Keratinocyte (primary cell): ENCODE results near the gene C19orf85. TPM values are rescaled to one million over a fixed set of nuclear protein-coding genes. Genes with fewer than 3 reads are reported as not detected.
A peak's percentile ranks its signal among the peaks of the same experiment; 100 is the strongest.

Source experiments
- DNase-seq: peaks from one replicate; pipeline ENCODE4 v3.0.0-alpha.2; 2011; ENCODE audit warnings: low read depth, missing footprints, low spot score
- FAIRE-seq: peaks from 2 replicates; lab custom pipeline; 2011; peaks lifted over from hg19 to GRCh38; lab: Jason Lieb, UNC
- H2AFZ ChIP-seq: 2 replicates; pipeline ENCODE4 v1.6.0; 2012; ENCODE audit warnings: low read length, control low read depth, inconsistent platforms; ENCODE audit not compliant: control insufficient read depth
- H3K27ac ChIP-seq: 2 replicates; pipeline ENCODE4 v1.5.1; 2011; ENCODE audit warnings: low read length; ENCODE audit not compliant: control insufficient read depth, insufficient read depth
- H3K27me3 ChIP-seq: 3 replicates; pipeline ENCODE4 v1.6.0; 2011; ENCODE audit warnings: low read length; ENCODE audit not compliant: control insufficient read depth, insufficient read depth; ENCODE audit errors: extremely low read depth
- H3K36me3 ChIP-seq, 2 experiments: 2 replicates in 1 of 2; 3 replicates in 1 of 2; pipeline ENCODE4 v1.5.1; 2011; ENCODE audit warnings: low read length in 2 of 2, mild to moderate bottlenecking in 1 of 2; ENCODE audit not compliant: control insufficient read depth in 2 of 2, insufficient read depth in 2 of 2; ENCODE audit errors: extremely low read depth in 1 of 2
- H3K4me1 ChIP-seq: 3 replicates; pipeline ENCODE4 v1.5.1; 2011; ENCODE audit warnings: low read length; ENCODE audit not compliant: control insufficient read depth, insufficient read depth; ENCODE audit errors: extremely low read depth
- H3K4me2 ChIP-seq: 3 replicates; pipeline ENCODE4 v1.6.0; 2011; ENCODE audit warnings: low read depth, low read length; ENCODE audit not compliant: control insufficient read depth, insufficient read depth; ENCODE audit errors: extremely low read depth
- H3K4me3 ChIP-seq, 3 experiments: fragments of 200-600 bp in 1 of 3; sonication (generic) in 1 of 3; 2 replicates in 2 of 3; 3 replicates in 1 of 3; pipeline ENCODE4 v1.5.1; 2011 to 2016; ENCODE audit warnings: low read length in 3 of 3, mild to moderate bottlenecking in 3 of 3, control low read depth in 2 of 3, inconsistent platforms in 1 of 3, low read depth in 1 of 3, mixed read lengths in 1 of 3, mixed run types in 1 of 3, moderate library complexity in 1 of 3; ENCODE audit not compliant: control insufficient read depth in 2 of 3, insufficient read depth in 2 of 3; ENCODE audit errors: extremely low read depth in 1 of 3
- H3K79me2 ChIP-seq: 2 replicates; pipeline ENCODE4 v1.6.0; 2012; ENCODE audit warnings: low read length; ENCODE audit not compliant: control insufficient read depth, insufficient read depth
- H3K9ac ChIP-seq: 3 replicates; pipeline ENCODE4 v1.6.0; 2011; ENCODE audit warnings: low read length; ENCODE audit not compliant: control insufficient read depth, insufficient read depth; ENCODE audit errors: extremely low read depth
- H3K9me1 ChIP-seq: 3 replicates; pipeline ENCODE4 v1.6.0; 2011; ENCODE audit warnings: low read length; ENCODE audit not compliant: control insufficient read depth, insufficient read depth; ENCODE audit errors: extremely low read depth
- H3K9me3 ChIP-seq: 2 replicates; pipeline ENCODE4 v1.5.1; 2012; ENCODE audit warnings: low read depth, low read length; ENCODE audit not compliant: control insufficient read depth
- H4K20me1 ChIP-seq: 3 replicates; pipeline ENCODE4 v1.6.0; 2011; ENCODE audit warnings: low read length; ENCODE audit not compliant: control insufficient read depth, insufficient read depth; ENCODE audit errors: extremely low read depth
- CTCF ChIP-seq, 3 experiments: IDR thresholded peaks in 1 of 3; conservative IDR thresholded peaks in 1 of 3; optimal IDR thresholded peaks in 1 of 3; 2 replicates in 2 of 3; 3 replicates in 1 of 3; pipeline versions ENCODE3 to v1.5.1; 2011; ENCODE audit warnings: low read length in 3 of 3, mild to moderate bottlenecking in 3 of 3, moderate library complexity in 2 of 3, control low read depth in 1 of 3, inconsistent platforms in 1 of 3; ENCODE audit not compliant: insufficient read depth in 2 of 3; ENCODE audit errors: extremely low read depth in 1 of 3
- EZH2 ChIP-seq: IDR thresholded peaks from one replicate; pipeline ENCODE4 v1.6.1; 2012; ENCODE audit warnings: inconsistent platforms, mild to moderate bottlenecking, low read length, moderate library complexity
- dilution Hi-C: fragments of 300-500 bp; cut with MboI; formaldehyde crosslinking; loops from one replicate; pipeline ENCODE4 v1.7.0; 2020; ENCODE audit warnings: low sequenced_read_pairs; ENCODE audit not compliant: extremely low pct_ligation_motif_present
- polyA plus RNA-seq, 5 experiments: library from polyadenylated mRNA; depleted of rRNA in 3 of 5; stranded (reverse) in 3 of 5; stranded (forward) in 1 of 5; unstranded in 1 of 5; fragments of >200 nt; gene quantifications; 1 replicate in 1 of 5; 2 replicates in 3 of 5; 3 replicates in 1 of 5; pipeline versions ENCODE4 v1.2.1 to v1.2.3, GENCODE V29; 2011 to 2012; ENCODE audit warnings: missing spikeins in 2 of 5, low read depth in 1 of 5, low replicate concordance in 1 of 5

The C19orf85 gene
- polyA plus RNA-seq, 1 donor (not counting 4 experiments of a cell fraction or from before 2014, with no cell fraction given): not detected

DNA sequence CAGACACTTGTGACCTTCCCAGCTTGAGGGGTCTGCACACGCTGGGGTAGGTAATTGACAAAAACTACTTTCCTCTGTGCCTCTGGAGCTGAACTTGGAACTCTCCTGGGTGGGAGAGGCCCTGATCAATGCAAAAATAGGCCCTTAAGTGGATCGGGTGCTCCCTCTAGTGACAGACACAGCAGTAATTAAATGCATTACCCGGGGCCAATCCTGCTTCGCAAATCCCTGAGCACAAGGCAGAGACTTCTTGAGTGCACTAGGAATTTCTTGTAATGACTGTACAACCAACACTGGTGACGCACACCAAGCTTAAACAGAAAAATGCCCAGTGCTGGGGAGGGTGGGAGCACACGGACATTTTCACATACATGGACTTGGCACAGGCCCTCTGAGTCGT is 46.4 kb downstream of the C19orf85 start:
- H3K27ac ChIP-seq: no peak overlapping the region
- H3K4me1 ChIP-seq: no peaks in the 10 kb centered on the region
- no peak overlapping the region for H3K9ac ChIP-seq
- peaks cover 3% of the 10 kb centered on the region for H3K27me3 ChIP-seq
- TF ChIP-seq EZH2 (no peak), CTCF (optimal IDR thresholded peaks at IDR 0.05 in 1 of 3, IDR thresholded peaks at IDR 0.05 in 1 of 3, conservative IDR thresholded peaks at IDR 0.05 in 1 of 3; ENCODE audit: extremely low read depth in 1 of 3, insufficient read depth in 2 of 3, low read length in 3 of 3) (peak; percentile 66 to 89 (median 79))
- H3K79me2 ChIP-seq: no peaks in the 10 kb centered on the region
- no peak overlapping the region for H2AFZ ChIP-seq
- H3K9me1 ChIP-seq: no peaks in the 10 kb centered on the region
- no peaks in the 10 kb centered on the region for H4K20me1 ChIP-seq
- no peak overlapping the region for H3K4me2 ChIP-seq
- no peaks in the 10 kb centered on the region for H3K9me3 ChIP-seq
- DNase-seq (no peak), FAIRE-seq (peak; percentile 80)
- H3K4me3 ChIP-seq: no peak overlapping the region
- dilution Hi-C loops: no loop called here
- H3K36me3 ChIP-seq: no peaks in the 10 kb centered on the region

Other genes with a start within 250 kb of the C19orf85 start
- gene TMEM86B, start 236.0 kb downstream of the C19orf85 start, polyA plus RNA-seq: 0.60 to 0.88 TPM (median 0.68 TPM) in 3 replicates
- 26.7 to 49.7 TPM (median 27.5 TPM) in 3 replicates for gene PPP6R1, start 205.7 kb downstream of the C19orf85 start, polyA plus RNA-seq
- 20.2 to 26.7 TPM (median 24.7 TPM) in 3 replicates for gene HSPBP1, start 184.6 kb downstream of the C19orf85 start, polyA plus RNA-seq
- 0.46 to 1.1 TPM (median 0.98 TPM) in 3 replicates for gene BRSK1, start 180.8 kb downstream of the C19orf85 start, polyA plus RNA-seq
- not detected in 3 replicates for gene TMEM150B, start 139.4 kb downstream of the C19orf85 start, polyA plus RNA-seq
- 4.3 to 7.4 TPM (median 6.5 TPM) in 3 replicates for gene KMT5C, start 124.9 kb downstream of the C19orf85 start, polyA plus RNA-seq
- gene COX6B2, start 110.0 kb downstream of the C19orf85 start, polyA plus RNA-seq: 1.4 to 6.5 TPM (median 1.7 TPM) in 3 replicates
- not detected in 3 replicates for gene GARIN5B, start 101.5 kb downstream of the C19orf85 start, polyA plus RNA-seq
- gene IL11, start 94.3 kb downstream of the C19orf85 start, polyA plus RNA-seq: 1.6 to 5.1 TPM (median 2.2 TPM) in 3 replicates
- gene TMEM190, start 87.9 kb downstream of the C19orf85 start, polyA plus RNA-seq: 0.19 TPM in 1 of 3 replicates, not detected in the others
- 0.23 to 0.31 TPM (median 0.24 TPM) in 3 replicates for gene TMEM238, start 80.5 kb downstream of the C19orf85 start, polyA plus RNA-seq
- gene RPL28, start 78.8 kb downstream of the C19orf85 start, polyA plus RNA-seq: 282 to 1,011 TPM (median 432 TPM) in 3 replicates
- gene UBE2S, start 57.0 kb downstream of the C19orf85 start, polyA plus RNA-seq: 22.1 to 42.3 TPM (median 31.8 TPM) in 3 replicates
- gene SHISA7, start 21.5 kb downstream of the C19orf85 start, polyA plus RNA-seq: not detected in 3 replicates
- 24.5 to 37.7 TPM (median 34.7 TPM) in 3 replicates for gene ISOC2, start 3.1 kb downstream of the C19orf85 start, polyA plus RNA-seq
- 0.22 to 1.5 TPM (median 0.39 TPM) in 3 replicates for gene ZNF628, start 11.9 kb upstream of the C19orf85 start, polyA plus RNA-seq
- gene NAT14, start 20.4 kb upstream of the C19orf85 start, polyA plus RNA-seq: 11.0 to 12.5 TPM (median 11.9 TPM) in 3 replicates
- not detected in 3 replicates for gene SSC5D, start 23.7 kb upstream of the C19orf85 start, polyA plus RNA-seq
- not detected in 3 replicates for gene SBK2, start 72.4 kb upstream of the C19orf85 start, polyA plus RNA-seq
- not detected in 3 replicates for gene SBK3, start 80.8 kb upstream of the C19orf85 start, polyA plus RNA-seq
- gene ZNF579, start 116.1 kb upstream of the C19orf85 start, polyA plus RNA-seq: 1.5 to 4.3 TPM (median 2.4 TPM) in 3 replicates
- 2.7 to 3.3 TPM (median 2.7 TPM) in 3 replicates for gene FIZ1, start 134.8 kb upstream of the C19orf85 start, polyA plus RNA-seq
- 2.6 to 6.9 TPM (median 3.1 TPM) in 3 replicates for gene ZNF524, start 135.5 kb upstream of the C19orf85 start, polyA plus RNA-seq
- gene ZNF865, start 140.9 kb upstream of the C19orf85 start, polyA plus RNA-seq: 1.1 to 2.1 TPM (median 1.7 TPM) in 3 replicates
- 1.9 to 2.3 TPM (median 2.1 TPM) in 3 replicates for gene ZNF784, start 159.8 kb upstream of the C19orf85 start, polyA plus RNA-seq
- gene ZNF580, start 176.3 kb upstream of the C19orf85 start, polyA plus RNA-seq: 3.0 to 8.3 TPM (median 3.7 TPM) in 3 replicates
- gene ZNF581, start 178.9 kb upstream of the C19orf85 start, polyA plus RNA-seq: 14.8 to 18.7 TPM (median 17.1 TPM) in 3 replicates
- gene CCDC106, start 183.5 kb upstream of the C19orf85 start, polyA plus RNA-seq: 2.3 to 3.5 TPM (median 3.1 TPM) in 3 replicates
- 109 to 157 TPM (median 109 TPM) in 3 replicates for gene U2AF2, start 190.3 kb upstream of the C19orf85 start, polyA plus RNA-seq
- gene EPN1, start 210.5 kb upstream of the C19orf85 start, polyA plus RNA-seq: 23.0 to 62.1 TPM (median 23.3 TPM) in 3 replicates